Keratinocyte (primary cell): Measurements from ENCODE around the gene SLK. TPM values are rescaled to one million over a fixed set of nuclear protein-coding genes. Genes with fewer than 3 reads are reported as not detected.

Experiments used
- DNase-seq: peaks from one replicate; pipeline ENCODE4 v3.0.0-alpha.2; 2011; ENCODE audit warnings: low read depth, missing footprints, low spot score
- FAIRE-seq: peaks from 2 replicates; lab custom pipeline; 2011; peaks lifted over from hg19 to GRCh38; lab: Jason Lieb, UNC
- H2AFZ ChIP-seq: 2 replicates; pipeline ENCODE4 v1.6.0; 2012; ENCODE audit warnings: low read length, control low read depth, inconsistent platforms; ENCODE audit not compliant: control insufficient read depth
- H3K27ac ChIP-seq: 2 replicates; pipeline ENCODE4 v1.5.1; 2011; ENCODE audit warnings: low read length; ENCODE audit not compliant: control insufficient read depth, insufficient read depth
- H3K27me3 ChIP-seq: 3 replicates; pipeline ENCODE4 v1.6.0; 2011; ENCODE audit warnings: low read length; ENCODE audit not compliant: control insufficient read depth, insufficient read depth; ENCODE audit errors: extremely low read depth
- H3K36me3 ChIP-seq, 2 experiments: 2 replicates in 1 of 2; 3 replicates in 1 of 2; pipeline ENCODE4 v1.5.1; 2011; ENCODE audit warnings: low read length in 2 of 2, mild to moderate bottlenecking in 1 of 2; ENCODE audit not compliant: control insufficient read depth in 2 of 2, insufficient read depth in 2 of 2; ENCODE audit errors: extremely low read depth in 1 of 2
- H3K4me1 ChIP-seq: 3 replicates; pipeline ENCODE4 v1.5.1; 2011; ENCODE audit warnings: low read length; ENCODE audit not compliant: control insufficient read depth, insufficient read depth; ENCODE audit errors: extremely low read depth
- H3K4me2 ChIP-seq: 3 replicates; pipeline ENCODE4 v1.6.0; 2011; ENCODE audit warnings: low read depth, low read length; ENCODE audit not compliant: control insufficient read depth, insufficient read depth; ENCODE audit errors: extremely low read depth
- H3K4me3 ChIP-seq, 3 experiments: fragments of 200-600 bp in 1 of 3; sonication (generic) in 1 of 3; 2 replicates in 2 of 3; 3 replicates in 1 of 3; pipeline ENCODE4 v1.5.1; 2011 to 2016; ENCODE audit warnings: low read length in 3 of 3, mild to moderate bottlenecking in 3 of 3, control low read depth in 2 of 3, inconsistent platforms in 1 of 3, low read depth in 1 of 3, mixed read lengths in 1 of 3, mixed run types in 1 of 3, moderate library complexity in 1 of 3; ENCODE audit not compliant: control insufficient read depth in 2 of 3, insufficient read depth in 2 of 3; ENCODE audit errors: extremely low read depth in 1 of 3
- H3K79me2 ChIP-seq: 2 replicates; pipeline ENCODE4 v1.6.0; 2012; ENCODE audit warnings: low read length; ENCODE audit not compliant: control insufficient read depth, insufficient read depth
- H3K9ac ChIP-seq: 3 replicates; pipeline ENCODE4 v1.6.0; 2011; ENCODE audit warnings: low read length; ENCODE audit not compliant: control insufficient read depth, insufficient read depth; ENCODE audit errors: extremely low read depth
- H3K9me1 ChIP-seq: 3 replicates; pipeline ENCODE4 v1.6.0; 2011; ENCODE audit warnings: low read length; ENCODE audit not compliant: control insufficient read depth, insufficient read depth; ENCODE audit errors: extremely low read depth
- H3K9me3 ChIP-seq: 2 replicates; pipeline ENCODE4 v1.5.1; 2012; ENCODE audit warnings: low read depth, low read length; ENCODE audit not compliant: control insufficient read depth
- H4K20me1 ChIP-seq: 3 replicates; pipeline ENCODE4 v1.6.0; 2011; ENCODE audit warnings: low read length; ENCODE audit not compliant: control insufficient read depth, insufficient read depth; ENCODE audit errors: extremely low read depth
- CTCF ChIP-seq, 3 experiments: IDR thresholded peaks in 1 of 3; conservative IDR thresholded peaks in 1 of 3; optimal IDR thresholded peaks in 1 of 3; 2 replicates in 2 of 3; 3 replicates in 1 of 3; pipeline versions ENCODE3 to v1.5.1; 2011; ENCODE audit warnings: low read length in 3 of 3, mild to moderate bottlenecking in 3 of 3, moderate library complexity in 2 of 3, control low read depth in 1 of 3, inconsistent platforms in 1 of 3; ENCODE audit not compliant: insufficient read depth in 2 of 3; ENCODE audit errors: extremely low read depth in 1 of 3
- EZH2 ChIP-seq: IDR thresholded peaks from one replicate; pipeline ENCODE4 v1.6.1; 2012; ENCODE audit warnings: inconsistent platforms, mild to moderate bottlenecking, low read length, moderate library complexity
- dilution Hi-C: fragments of 300-500 bp; cut with MboI; formaldehyde crosslinking; loops from one replicate; pipeline ENCODE4 v1.7.0; 2020; ENCODE audit warnings: low sequenced_read_pairs; ENCODE audit not compliant: extremely low pct_ligation_motif_present
- polyA plus RNA-seq, 5 experiments: library from polyadenylated mRNA; depleted of rRNA in 3 of 5; stranded (reverse) in 3 of 5; stranded (forward) in 1 of 5; unstranded in 1 of 5; fragments of >200 nt; gene quantifications; 1 replicate in 1 of 5; 2 replicates in 3 of 5; 3 replicates in 1 of 5; pipeline versions ENCODE4 v1.2.1 to v1.2.3, GENCODE V29; 2011 to 2012; ENCODE audit warnings: missing spikeins in 2 of 5, low read depth in 1 of 5, low replicate concordance in 1 of 5

The SLK gene
- polyA plus RNA-seq, 1 donor (not counting 4 experiments of a cell fraction or from before 2014, with no cell fraction given), result 36.7 TPM

GRCh38 chr10:103968441-103969391, 1.8 kb downstream of the SLK start:
- Histone ChIP-seq H3K36me3 (no peaks in the 10 kb centered on the region), H3K9me3 (no peaks in the 10 kb centered on the region), H2AFZ (no peak overlapping the region), H3K27me3 (no peaks in the 10 kb centered on the region), H3K27ac (peak overlapping the region; percentile 94), H3K4me1 (peaks cover 7% of the 10 kb centered on the region), H3K4me2 (peak overlapping the region; percentile 86), H4K20me1 (peaks cover 5% of the 10 kb centered on the region), H3K9ac (peak overlapping the region; percentile 87), H3K4me3 (peak overlapping the region; percentile 85 to 97 (median 90)), H3K9me1 (peaks cover 2% of the 10 kb centered on the region), H3K79me2 (peaks cover 71% of the 10 kb centered on the region)
- FAIRE-seq (no peak), DNase-seq (no peak)
- no peak for TF ChIP-seq CTCF (optimal IDR thresholded peaks at IDR 0.05 in 1 of 3, IDR thresholded peaks at IDR 0.05 in 1 of 3, conservative IDR thresholded peaks at IDR 0.05 in 1 of 3; ENCODE audit: extremely low read depth in 1 of 3, insufficient read depth in 2 of 3, low read length in 3 of 3)
- no peak for TF ChIP-seq EZH2
- dilution Hi-C loops, result no loop called here

GRCh38 chr10:103969436-103969835, 2.5 kb downstream of the SLK start:
- H3K9ac ChIP-seq, result peak overlapping the region; percentile 87

More at GRCh38 chr10:103969436-103969835, 2.5 kb downstream of the SLK start:
- Histone ChIP-seq H3K36me3 (no peaks in the 10 kb centered on the region), H3K27ac (peak overlapping the region; percentile 44), H3K4me1 (peaks cover 7% of the 10 kb centered on the region), H3K4me2 (peak overlapping the region; percentile 86), H2AFZ (no peak overlapping the region), H3K27me3 (no peaks in the 10 kb centered on the region), H3K9me3 (no peaks in the 10 kb centered on the region), H3K4me3 (peak overlapping the region; percentile 85 to 97 (median 90)), H3K79me2 (peaks cover 76% of the 10 kb centered on the region), H3K9me1 (peaks cover 2% of the 10 kb centered on the region), H4K20me1 (peaks cover 5% of the 10 kb centered on the region)
- dilution Hi-C loops, result no loop called here
- FAIRE-seq, result no peak
- DNase-seq, result no peak
- no peak for TF ChIP-seq CTCF (optimal IDR thresholded peaks at IDR 0.05 in 1 of 3, IDR thresholded peaks at IDR 0.05 in 1 of 3, conservative IDR thresholded peaks at IDR 0.05 in 1 of 3; ENCODE audit: extremely low read depth in 1 of 3, insufficient read depth in 2 of 3, low read length in 3 of 3)
- TF ChIP-seq EZH2, result no peak
